Neural cell (in vitro differentiated cells): ENCODE measurements around the gene CACNA1D. TPM values are rescaled to one million over a fixed set of nuclear protein-coding genes. Genes with fewer than 3 reads are reported as not detected.

Source experiments
- H2AFZ ChIP-seq: fragments of 200-600, 300-800 bp; sonication (generic), shearing (Covaris generic); 2 replicates; pipeline ENCODE4 v1.6.0; 2014; ENCODE audit warnings: low read depth, mild to moderate bottlenecking, antibody characterized with exemption, low read length, moderate library complexity
- H3F3A ChIP-seq: fragments of 200-600 bp; shearing (Covaris generic); 2 replicates; pipeline ENCODE4 v1.6.1; 2016; ENCODE audit warnings: mild to moderate bottlenecking, moderate library complexity, mixed read lengths, antibody characterized with exemption, low read length; ENCODE audit not compliant: insufficient read depth, poor library complexity, severe bottlenecking
- H3K27ac ChIP-seq: fragments of 200-600, 300-800 bp; sonication (generic), shearing (Covaris generic); 2 replicates; pipeline ENCODE4 v1.5.1; 2014; ENCODE audit warnings: mild to moderate bottlenecking, low read length, moderate library complexity
- H3K27me3 ChIP-seq: fragments of 300-800, 200-600 bp; sonication (generic), shearing (Covaris generic); 2 replicates; pipeline ENCODE4 v1.6.0; 2014; ENCODE audit warnings: mild to moderate bottlenecking, low read depth, low read length, moderate library complexity; ENCODE audit not compliant: insufficient read depth
- H3K36me3 ChIP-seq: fragments of 300-800, 200-600 bp; sonication (generic), shearing (Covaris generic); 2 replicates; pipeline ENCODE4 v1.5.1; 2014; ENCODE audit warnings: mild to moderate bottlenecking, antibody characterized with exemption, low read length, moderate library complexity; ENCODE audit not compliant: insufficient read depth
- H3K4me2 ChIP-seq: fragments of 300-800, 200-600 bp; sonication (generic), shearing (Covaris generic); 2 replicates; pipeline ENCODE4 v1.6.0; 2014; ENCODE audit warnings: mild to moderate bottlenecking, low read length
- H3K4me3 ChIP-seq: fragments of 300-800, 200-600 bp; sonication (generic), shearing (Covaris generic); 2 replicates; pipeline ENCODE4 v1.5.1; 2014; ENCODE audit warnings: mild to moderate bottlenecking, low read length, moderate library complexity
- H3K79me2 ChIP-seq: fragments of 200-600 bp; shearing (Covaris generic); replicated peaks from 2 replicates; pipeline ENCODE4 v1.6.0; 2014; ENCODE audit warnings: mild to moderate bottlenecking, low read length, moderate library complexity; ENCODE audit not compliant: insufficient read depth
- H3K9ac ChIP-seq: fragments of 300-800, 200-600 bp; sonication (generic), shearing (Covaris generic); 2 replicates; pipeline ENCODE4 v1.6.1; 2016; ENCODE audit warnings: mild to moderate bottlenecking, low read length, mixed read lengths
- H3K9me2 ChIP-seq: fragments of 200-600 bp; shearing (Covaris generic); 2 replicates; pipeline ENCODE4 v1.6.1; 2016; ENCODE audit warnings: mild to moderate bottlenecking, low read length, mixed read lengths; ENCODE audit not compliant: insufficient read depth
- H3K9me3 ChIP-seq: fragments of 200-600, 300-800 bp; sonication (generic), shearing (Covaris generic); 2 replicates; pipeline ENCODE4 v1.6.1; 2016; ENCODE audit warnings: mild to moderate bottlenecking, mixed run types, low read length, moderate library complexity, mixed read lengths
- H4K20me1 ChIP-seq: fragments of 200-600 bp; shearing (Covaris generic); 2 replicates; pipeline ENCODE4 v1.6.1; 2016; ENCODE audit warnings: mild to moderate bottlenecking, mixed run types; ENCODE audit not compliant: insufficient read depth
- CTCF ChIP-seq: fragments of 450-650 bp; IDR thresholded peaks from 2 replicates; pipeline ENCODE4 v1.5.1; 2014; ENCODE audit warnings: antibody characterized with exemption, mild to moderate bottlenecking, moderate library complexity; ENCODE audit not compliant: poor library complexity, severe bottlenecking
- EP300 ChIP-seq: fragments of 450-650 bp; conservative IDR thresholded peaks from 2 replicates; pipeline ENCODE4 v1.6.1; 2014; ENCODE audit warnings: antibody characterized with exemption, mild to moderate bottlenecking, moderate library complexity; ENCODE audit not compliant: poor library complexity, severe bottlenecking
- EZH2 ChIP-seq: fragments of 200-600, 300-800 bp; shearing (Covaris generic), sonication (generic); IDR thresholded peaks from 2 replicates; pipeline ENCODE4 v1.6.1; 2014; ENCODE audit warnings: antibody characterized with exemption, low read length, borderline replicate concordance, mild to moderate bottlenecking; ENCODE audit not compliant: insufficient read depth, poor library complexity, severe bottlenecking
- MXI1 ChIP-seq: fragments of 450-650 bp; conservative IDR thresholded peaks from 2 replicates; pipeline ENCODE4 v1.6.1; 2014; ENCODE audit warnings: antibody characterized with exemption, mild to moderate bottlenecking; ENCODE audit not compliant: poor library complexity, severe bottlenecking
- POLR2AphosphoS5 ChIP-seq: IDR thresholded peaks from 2 replicates; pipeline ENCODE4 v1.6.1; 2012
- RAD21 ChIP-seq: fragments of 450-650 bp; conservative IDR thresholded peaks from 2 replicates; pipeline ENCODE4 v1.6.1; 2014; ENCODE audit warnings: antibody characterized with exemption, mild to moderate bottlenecking, moderate library complexity
- REST ChIP-seq: IDR thresholded peaks from 2 replicates; pipeline ENCODE4 v1.6.1; 2012; ENCODE audit warnings: borderline replicate concordance
- SMC3 ChIP-seq: fragments of 450-650 bp; conservative IDR thresholded peaks from 2 replicates; pipeline ENCODE4 v1.6.1; 2014; ENCODE audit warnings: antibody characterized with exemption, mild to moderate bottlenecking, moderate library complexity; ENCODE audit not compliant: poor library complexity
- TAF1 ChIP-seq: IDR thresholded peaks from 2 replicates; pipeline ENCODE4 v1.6.1; 2012; ENCODE audit warnings: low read depth
- polyA plus RNA-seq: library from polyadenylated mRNA; depleted of rRNA; stranded (reverse); fragments of >200 nt; gene quantifications from 2 replicates; pipeline ENCODE4 v1.2.3, GENCODE V29; 2014

Gene CACNA1D
- polyA plus RNA-seq, 1 donor from 2014 or later, result 22.5 TPM

- H4K20me1 ChIP-seq, result no peaks in the 10 kb centered on the region
Measured at GRCh38 chr3:53740956-53741355, 246.5 kb downstream of the CACNA1D start.

GRCh38 chr3:53744351-53744750, 249.9 kb downstream of the CACNA1D start:
- TF ChIP-seq MXI1 (no peak), EZH2 (no peak), REST (no peak)
- Histone ChIP-seq H3K27me3 (no peaks in the 10 kb centered on the region), H3K4me3 (no peak overlapping the region), H3K9me3 (no peaks in the 10 kb centered on the region), H3K27ac (no peak overlapping the region), H2AFZ (no peak overlapping the region), H3F3A (no peaks in the 10 kb centered on the region), H3K9ac (no peak overlapping the region), H3K79me2 (no peaks in the 10 kb centered on the region), H3K36me3 (no peaks in the 10 kb centered on the region), H3K4me2 (no peak overlapping the region), H4K20me1 (no peaks in the 10 kb centered on the region), H3K9me2 (no peaks in the 10 kb centered on the region)

More at GRCh38 chr3:53740956-53741355, 246.5 kb downstream of the CACNA1D start:
- no peak overlapping the region for H3K4me2 ChIP-seq
- no peak overlapping the region for H2AFZ ChIP-seq
- no peaks in the 10 kb centered on the region for H3K9me2 ChIP-seq
- no peaks in the 10 kb centered on the region for H3K79me2 ChIP-seq
- no peaks in the 10 kb centered on the region for H3K36me3 ChIP-seq
- no peak overlapping the region for H3K4me3 ChIP-seq
- H3K27me3 ChIP-seq, result no peaks in the 10 kb centered on the region
- no peak overlapping the region for H3K9ac ChIP-seq
- no peaks in the 10 kb centered on the region for H3F3A ChIP-seq
- no peaks in the 10 kb centered on the region for H3K9me3 ChIP-seq
- H3K27ac ChIP-seq, result no peak overlapping the region
- TF ChIP-seq EP300, result no peak
- TF ChIP-seq SMC3, result no peak
- TF ChIP-seq TAF1, result no peak
- no peak for TF ChIP-seq REST
- no peak for TF ChIP-seq EZH2
- no peak for TF ChIP-seq CTCF
- TF ChIP-seq RAD21, result no peak
- no peak for TF ChIP-seq POLR2AphosphoS5
- TF ChIP-seq MXI1, result no peak
